HepG2 (cell line): ENCODE results near the gene SETD5. TPM values are rescaled to one million over a fixed set of nuclear protein-coding genes. Genes with fewer than 3 reads are reported as not detected.
A peak's percentile ranks its signal among the peaks of the same experiment; 100 is the strongest.

Source experiments
- ATAC-seq: fragments of 200-7000 bp; cut with Tn5 transposase; 3 replicates; pipeline ENCODE4 v1.9.1; 2020; ENCODE audit warnings: mild to moderate bottlenecking, moderate library complexity
- BruUV-seq: library from RNA; stranded (reverse); fragments of 400-500 nt; replicated peaks from 2 replicates; lab custom pipeline; 2021; lab: Mats Ljungman, UMichigan
- CTCF ChIA-PET: fragments of 300-600 bp; formaldehyde crosslinking; extraction: SDS; loops from one replicate; lab custom pipeline; 2021; ENCODE audit warnings: low total read pairs, inconsistent platforms, low intra/inter-chr PET ratio; lab: Yijun Ruan, JAX
- POLR2A ChIA-PET: fragments of 350-600 bp; sonication (Branson Sonifier 250); formaldehyde crosslinking; loops from one replicate; lab custom pipeline; 2020; ENCODE audit warnings: antibody characterized with exemption, inconsistent platforms; lab: Yijun Ruan, JAX
- DNase-seq: peaks from one replicate; pipeline ENCODE4 v3.0.0-alpha.2; 2015; ENCODE audit warnings: low spot score
- FAIRE-seq: peaks from 3 replicates; lab custom pipeline; 2011; peaks lifted over from hg19 to GRCh38; lab: Jason Lieb, UNC
- H2AFZ ChIP-seq: one replicate; pipeline ENCODE4 v1.6.1; 2011; ENCODE audit warnings: low read length, inconsistent platforms
- H3K27ac ChIP-seq: fragments of 300-600 bp; 3 replicates; pipeline ENCODE4 v1.8.0; 2011; ENCODE audit warnings: mixed run types, mild to moderate bottlenecking, mixed read lengths, low read length, inconsistent platforms; ENCODE audit not compliant: insufficient read depth; ENCODE audit errors: extremely low read length
- H3K27me3 ChIP-seq, 2 experiments: fragments of 200-600 bp in 1 of 2; 2 replicates in 1 of 2; 3 replicates in 1 of 2; pipeline versions ENCODE4 v1.6.0 to v1.8.0; 2011; ENCODE audit warnings: low read length in 2 of 2, mild to moderate bottlenecking in 2 of 2, moderate library complexity in 2 of 2, inconsistent platforms in 1 of 2; ENCODE audit not compliant: insufficient read depth in 2 of 2, control insufficient read depth in 1 of 2
- H3K36me3 ChIP-seq, 2 experiments: fragments of 200-600 bp in 1 of 2; replicated peaks in 1 of 2; 2 replicates in 1 of 2; 3 replicates in 1 of 2; pipeline versions ENCODE4 v1.5.1 to v1.8.0; 2011; ENCODE audit warnings: low read length in 2 of 2, inconsistent platforms in 1 of 2; ENCODE audit not compliant: insufficient read depth in 2 of 2, control insufficient read depth in 1 of 2
- H3K4me1 ChIP-seq: 2 replicates; pipeline ENCODE4 v1.5.1; 2012; ENCODE audit warnings: low read length, inconsistent platforms; ENCODE audit not compliant: insufficient read depth
- H3K4me2 ChIP-seq: 2 replicates; pipeline ENCODE4 v1.6.0; 2011; ENCODE audit warnings: low read depth, low read length, inconsistent platforms
- H3K4me3 ChIP-seq, 3 experiments: fragments of 200-600 bp in 1 of 3; sonication (generic), shearing (Covaris generic) in 1 of 3; replicated peaks in 1 of 3; 2 replicates each; pipeline ENCODE4 v1.5.1; 2011 to 2016; ENCODE audit warnings: low read length in 3 of 3, inconsistent platforms in 2 of 3, low read depth in 2 of 3, mild to moderate bottlenecking in 2 of 3, control low read depth in 1 of 3, mixed read lengths in 1 of 3; ENCODE audit not compliant: insufficient read depth in 1 of 3
- H3K79me2 ChIP-seq: one replicate; pipeline ENCODE4 v1.6.1; 2011; ENCODE audit warnings: low read length, inconsistent platforms; ENCODE audit not compliant: insufficient read depth
- H3K9ac ChIP-seq: 2 replicates; pipeline ENCODE4 v1.6.0; 2011; ENCODE audit warnings: mild to moderate bottlenecking, low read depth, low read length, inconsistent platforms; ENCODE audit not compliant: insufficient read depth
- H3K9me3 ChIP-seq: 2 replicates; pipeline ENCODE4 v1.5.1; 2012; ENCODE audit warnings: mild to moderate bottlenecking, low read length
- H4K20me1 ChIP-seq: 2 replicates; pipeline ENCODE4 v1.6.0; 2011; ENCODE audit warnings: inconsistent platforms, mild to moderate bottlenecking, low read length, moderate library complexity; ENCODE audit not compliant: insufficient read depth
- HMGXB4 ChIP-seq, 2 experiments: sonication (generic) in 1 of 2; formaldehyde crosslinking in 1 of 2; IDR thresholded peaks; 2 replicates each; pipeline versions ENCODE4 v1.4.0 to v1.6.1; 2018 to 2020; ENCODE audit warnings: missing genetic modification reagents in 2 of 2, borderline replicate concordance in 1 of 2, low read depth in 1 of 2, mild to moderate bottlenecking in 1 of 2, missing biosample characterization in 1 of 2
- POLR2A ChIP-seq, 2 experiments: IDR thresholded peaks; 2 replicates each; pipeline ENCODE4 v1.6.1; 2011; ENCODE audit warnings: low read depth in 2 of 2, low read length in 2 of 2, mild to moderate bottlenecking in 1 of 2, moderate library complexity in 1 of 2; ENCODE audit not compliant: insufficient read depth in 1 of 2
- WGBS: methylation state at CpG from one replicate; pipeline ENCODE4 v1.1.6; 2017; ENCODE audit warnings: low lambda C conversion rate; 5-methylcytosine and 5-hydroxymethylcytosine counted together
- in situ Hi-C: cut with HindIII; loops from 2 replicates; pipeline ENCODE4 v1.10.0; 2017; ENCODE audit warnings: low pct_unique_long_range_greater_than_20kb; ENCODE audit not compliant: extremely low pct_ligation_motif_present
- intact Hi-C: fragments of 100-400 bp; cut with micrococcal nuclease; formaldehyde crosslinking; loops from one replicate; pipeline ENCODE4 v1.10.0; 2022; ENCODE audit not compliant: unreplicated experiment
- polyA plus RNA-seq, 8 experiments: library from polyadenylated mRNA; depleted of rRNA in 3 of 8; stranded (reverse) in 7 of 8; unstranded in 1 of 8; fragments of >200 nt; fragmentation: Illumina TruSeq in 4 of 8; extraction: Trizol in 4 of 8; gene quantifications; 2 replicates each; pipeline versions ENCODE4 v1.2.1 to v1.2.3, GENCODE V29; 2011 to 2016; ENCODE audit warnings: low read depth in 4 of 8, missing spikeins in 1 of 8, mixed read lengths in 1 of 8; ENCODE audit not compliant: insufficient read depth in 1 of 8
- total RNA-seq, 5 experiments: library from RNA; depleted of rRNA; stranded (reverse); fragments of >200 nt; fragmentation: Illumina TruSeq; extraction: Trizol; gene quantifications; 2 replicates each; pipeline ENCODE4 v1.2.3, GENCODE V29; 2016; ENCODE audit warnings: low read depth in 1 of 5

SETD5 gene
- total and polyA plus RNA-seq, 2 of the 13 experiments (the other 11 are each of a cell fraction or from before 2014, with no cell fraction given) = 46.8 to 95.8 TPM

- FAIRE-seq = peak; percentile 43
- ChIA-PET POLR2A (interaction anchor here (0.6 to 3.7 kb wide), 12 partner anchors 9 to 865 kb away, joined by 3 to 112 read pairs (median 11); partner anchors contain the start of gene SETD5), CTCF (interaction anchor here (1.2 kb wide), 1 partner anchor 8 kb away, joined by 3 read pairs; no protein-coding TSS in a partner anchor)
- Histone ChIP-seq H3K27ac (peak overlapping the region; percentile 98), H3K27me3 (no peaks in the 10 kb centered on the region), H3K9me3 (no peaks in the 10 kb centered on the region), H3K9ac (peak overlapping the region; percentile 95), H2AFZ (no peak overlapping the region), H3K79me2 (peaks cover 18% of the 10 kb centered on the region)
- WGBS = 92% methylated on average over 4 of the region's 5 CpGs
- no peak for DNase-seq
- ATAC-seq = no peak
- no TSS peak for BruUV-seq
- no peak for TF ChIP-seq HMGXB4 (CRISPR knock-in tag; IDR thresholded peaks at IDR 0.05; ENCODE audit: borderline replicate concordance in 1 of 2, low read depth in 1 of 2)
- 0 out of 4 replicates have a peak, but pooled peaks of 1 of the 2 experiments have one; percentile 20 for TF ChIP-seq POLR2A (IDR thresholded peaks at IDR 0.05; ENCODE audit: insufficient read depth in 1 of 2, low read depth in 2 of 2, low read length in 2 of 2)
- TF ChIP-seq, all 625 proteins: peak for 1
- Histone ChIP-seq H3K4me2 (peak overlapping the region; percentile 81), H3K4me1 (peaks cover 36% of the 10 kb centered on the region), H3K36me3 (peaks cover 2 to 18% of the 10 kb centered on the region in 2 experiments; a peak in 3 of 5 replicates), H3K4me3 (peak overlapping the region in 2 of 3 experiments; percentile 58 to 76; a peak in 4 of 6 replicates), H4K20me1 (no peaks in the 10 kb centered on the region)
- in situ Hi-C loops = no loop called here
- intact Hi-C loops = no loop called here
Measured at GRCh38 chr3:9361691-9362388, 35.6 kb upstream of the SETD5 start.
